IPS-20b (cell line): ENCODE results near the gene MMP17.

Source experiments
- H3K27ac ChIP-seq: one replicate; pipeline ENCODE4 v1.5.1; 2013; ENCODE audit warnings: low read length
- H3K27me3 ChIP-seq: 2 replicates; pipeline ENCODE4 v1.6.1; 2013; ENCODE audit warnings: mild to moderate bottlenecking, low read length, inconsistent platforms; ENCODE audit not compliant: insufficient read depth
- H3K36me3 ChIP-seq: 2 replicates; pipeline ENCODE4 v1.6.1; 2013; ENCODE audit warnings: low read depth, mild to moderate bottlenecking, inconsistent platforms, low read length, moderate library complexity; ENCODE audit not compliant: insufficient read depth
- H3K4me1 ChIP-seq: 2 replicates; pipeline ENCODE4 v1.6.1; 2013; ENCODE audit warnings: mild to moderate bottlenecking, control low read depth, inconsistent platforms, low read length, moderate library complexity; ENCODE audit not compliant: insufficient read depth
- H3K4me3 ChIP-seq: 2 replicates; pipeline ENCODE4 v1.5.1; 2013; ENCODE audit warnings: mild to moderate bottlenecking, low read length, inconsistent platforms
- H3K9ac ChIP-seq: 2 replicates; pipeline ENCODE4 v1.6.1; 2013; ENCODE audit warnings: low read depth, mild to moderate bottlenecking, inconsistent platforms, low read length, moderate library complexity
- H3K9me3 ChIP-seq: 2 replicates; pipeline ENCODE4 v1.6.1; 2013; ENCODE audit warnings: mild to moderate bottlenecking, low read depth, low read length, inconsistent platforms; ENCODE audit not compliant: insufficient read depth

MMP17 gene

DNA sequence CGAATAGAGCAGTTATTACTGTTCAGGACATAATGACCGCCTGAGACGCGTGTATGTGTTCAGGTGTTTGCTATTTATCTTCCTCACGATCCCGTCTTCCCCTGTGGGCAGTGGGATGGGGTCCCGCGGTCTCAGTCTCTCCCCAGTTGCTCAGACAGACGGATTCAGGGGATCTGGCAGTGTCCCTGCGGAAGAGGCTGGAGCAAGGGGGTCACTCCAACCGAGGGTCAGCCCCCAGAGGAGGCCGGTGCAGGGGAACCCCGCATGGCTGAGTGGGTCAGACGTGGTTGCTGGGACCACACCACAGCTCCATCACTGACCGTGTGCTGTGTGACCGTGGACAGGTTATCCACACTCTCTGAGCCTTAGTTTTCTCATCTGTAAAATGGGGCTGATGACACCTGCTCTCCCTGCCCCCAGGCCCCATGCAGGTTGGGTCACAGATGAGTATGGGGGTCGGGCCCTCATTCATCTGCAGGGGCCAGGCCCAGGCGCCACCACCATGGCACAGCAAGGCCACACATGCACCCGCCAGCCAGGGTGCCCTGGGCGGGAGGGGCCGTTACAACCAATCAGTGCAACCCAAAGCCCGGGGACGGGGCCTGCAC lies 5.2 kb downstream of the MMP17 start:
- no peak overlapping the region for H3K9ac ChIP-seq
- H3K27ac ChIP-seq = no peak overlapping the region
- H3K36me3 ChIP-seq = no peaks in the 10 kb centered on the region; the same call in 1 of the 2 replicates
- H3K27me3 ChIP-seq = peaks cover 28% of the 10 kb centered on the region
- H3K9me3 ChIP-seq = no peaks in the 10 kb centered on the region
- H3K4me3 ChIP-seq = no peak overlapping the region
- H3K4me1 ChIP-seq = no peaks in the 10 kb centered on the region; the same call in 1 of the 2 replicates

DNA sequence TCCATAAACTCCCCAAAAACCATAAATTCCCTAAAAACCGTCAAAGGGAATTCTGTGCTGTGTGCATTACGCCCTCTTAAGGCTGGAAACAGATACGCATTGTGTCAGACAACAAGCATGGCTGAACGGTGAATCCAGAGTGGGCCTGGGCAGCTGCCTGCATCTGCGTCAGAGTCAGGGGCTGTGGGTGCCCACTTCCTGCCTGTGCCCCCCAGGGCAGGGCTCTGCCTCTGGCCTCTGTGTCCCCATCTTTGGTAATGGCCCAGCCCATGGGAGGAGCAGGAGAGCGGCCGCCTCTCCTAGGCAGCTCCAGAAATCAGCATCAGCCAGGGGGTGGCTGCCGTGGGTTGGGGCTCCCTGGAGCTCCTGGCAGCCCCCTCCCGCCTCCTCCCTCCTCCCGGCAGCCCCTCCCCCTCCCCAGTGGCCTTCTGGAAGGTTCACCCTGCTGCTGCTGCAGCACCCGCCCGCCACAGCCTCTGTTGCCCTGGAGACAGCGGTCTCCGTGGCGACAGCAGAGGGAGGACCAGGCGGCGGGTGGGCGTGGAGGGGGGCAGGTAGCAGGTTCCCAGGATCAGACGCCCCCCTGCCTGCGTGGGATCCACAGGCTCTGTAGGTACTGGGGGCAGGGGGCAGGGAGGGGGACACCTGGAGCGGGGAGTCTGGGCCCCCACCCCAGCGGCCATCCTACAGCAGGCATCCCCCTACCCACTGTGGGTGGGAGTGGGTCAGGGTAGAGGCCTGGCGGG lies 5.9 kb downstream of the MMP17 start:
- H3K9ac ChIP-seq = no peak overlapping the region
- H3K4me3 ChIP-seq = no peak overlapping the region
- no peaks in the 10 kb centered on the region; the same call in 1 of the 2 replicates for H3K4me1 ChIP-seq
- peaks cover 23% of the 10 kb centered on the region for H3K27me3 ChIP-seq
- H3K27ac ChIP-seq = no peak overlapping the region
- H3K36me3 ChIP-seq = no peaks in the 10 kb centered on the region; the same call in 1 of the 2 replicates
- no peaks in the 10 kb centered on the region for H3K9me3 ChIP-seq

DNA sequence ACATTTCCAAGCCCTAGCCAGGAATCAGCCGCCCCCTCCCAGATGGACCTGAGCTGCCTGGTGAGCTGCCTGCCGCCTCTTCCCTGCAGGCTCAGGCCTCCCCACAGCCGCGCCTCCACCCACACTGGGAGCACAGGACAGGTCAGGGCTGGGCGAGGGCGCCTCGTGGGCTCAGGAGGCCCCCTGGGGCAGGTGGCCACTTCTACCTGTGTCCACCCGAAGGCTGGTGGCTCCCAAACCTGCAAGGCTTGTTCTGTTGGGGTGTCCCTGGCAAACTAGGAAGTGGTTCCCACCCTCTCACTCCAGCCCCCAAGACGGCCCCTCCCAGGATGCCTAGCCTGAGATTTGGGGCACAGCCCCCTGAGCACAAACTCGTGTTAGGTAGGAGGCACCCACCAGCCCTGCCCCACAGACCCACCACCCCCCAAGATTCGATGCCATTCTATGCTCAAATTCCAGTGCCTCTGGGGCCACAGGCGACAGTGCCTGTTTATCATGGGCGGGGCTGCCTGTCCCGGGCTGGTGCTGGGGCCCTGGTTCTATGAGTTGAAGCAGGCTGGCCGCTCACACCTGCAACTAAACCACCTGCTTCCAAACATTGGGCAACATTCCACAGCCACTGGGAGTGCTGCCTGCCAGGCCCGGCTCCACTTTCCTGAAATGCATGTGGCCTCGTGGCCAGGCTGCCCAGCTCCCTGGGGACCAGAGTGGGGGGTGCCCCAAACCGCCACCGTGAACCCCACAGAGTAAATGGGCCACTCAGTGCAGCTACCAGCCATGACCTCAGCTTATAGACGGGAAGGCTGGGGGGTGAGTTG lies 6.8 kb downstream of the MMP17 start:
- peaks cover 3% of the 10 kb centered on the region; the same call in 1 of the 2 replicates for H3K36me3 ChIP-seq
- no peaks in the 10 kb centered on the region for H3K9me3 ChIP-seq
- peaks cover 14% of the 10 kb centered on the region for H3K27me3 ChIP-seq
- no peak overlapping the region for H3K4me3 ChIP-seq
- no peak overlapping the region for H3K9ac ChIP-seq
- no peak overlapping the region for H3K27ac ChIP-seq
- no peaks in the 10 kb centered on the region; the same call in 1 of the 2 replicates for H3K4me1 ChIP-seq

DNA sequence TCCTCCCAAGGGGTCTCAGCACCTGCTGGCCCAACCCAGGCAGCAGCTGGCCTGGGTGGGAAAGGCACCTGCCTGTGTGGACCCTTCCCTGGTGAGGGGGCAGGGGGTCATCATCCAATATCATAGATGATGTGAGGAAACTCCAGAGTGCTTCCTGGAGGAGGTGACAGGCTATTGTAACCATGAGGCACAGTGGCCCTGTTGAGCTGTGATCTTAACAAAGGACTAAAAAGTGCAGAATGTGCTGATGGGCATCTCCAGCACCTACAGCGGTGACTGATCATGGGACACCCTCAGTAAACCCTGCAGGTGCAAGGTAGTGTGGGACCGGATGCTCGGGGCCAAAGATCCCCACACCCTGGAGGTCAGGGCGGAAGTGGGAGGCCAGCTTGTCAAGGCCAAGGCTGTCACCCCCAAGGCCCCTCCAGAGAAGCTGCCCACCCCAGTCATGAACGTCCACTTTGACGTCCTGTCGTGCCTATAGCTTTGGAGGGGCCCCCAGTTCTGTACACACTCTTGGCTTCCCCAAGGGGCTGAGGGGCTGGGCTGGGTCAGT lies 7.5 kb downstream of the MMP17 start:
- Histone ChIP-seq H3K27ac (no peak overlapping the region), H3K36me3 (peaks cover 9% of the 10 kb centered on the region; the same call in 1 of the 2 replicates), H3K4me1 (no peaks in the 10 kb centered on the region; the same call in 1 of the 2 replicates), H3K27me3 (peaks cover 9% of the 10 kb centered on the region), H3K9ac (no peak overlapping the region), H3K9me3 (no peaks in the 10 kb centered on the region), H3K4me3 (no peak overlapping the region)

DNA sequence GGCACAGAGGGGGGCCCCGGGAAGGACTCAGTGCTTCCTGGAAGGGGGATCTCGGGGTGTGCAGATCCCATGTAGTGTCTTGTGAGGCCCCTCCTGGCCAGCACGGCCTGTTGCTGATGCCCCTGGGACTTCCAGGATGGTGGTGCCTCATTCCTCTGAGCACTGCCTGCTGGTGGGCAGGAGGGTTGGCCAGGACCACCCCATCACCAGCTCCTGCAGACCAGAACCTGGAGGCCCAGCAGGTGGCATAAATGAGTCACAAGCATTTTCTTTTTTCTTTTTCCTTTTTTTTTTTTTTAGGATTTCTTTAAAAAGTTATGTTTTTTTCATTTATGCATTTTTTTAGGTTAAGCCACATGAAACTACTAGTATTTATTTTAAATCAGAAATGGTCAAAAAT lies 8.0 kb downstream of the MMP17 start:
- no peak overlapping the region for H3K4me3 ChIP-seq
- no peaks in the 10 kb centered on the region for H3K9me3 ChIP-seq
- peaks cover 4% of the 10 kb centered on the region for H3K27me3 ChIP-seq
- peaks cover 14% of the 10 kb centered on the region for H3K36me3 ChIP-seq
- no peak overlapping the region for H3K9ac ChIP-seq
- no peaks in the 10 kb centered on the region; the same call in 1 of the 2 replicates for H3K4me1 ChIP-seq
- no peak overlapping the region for H3K27ac ChIP-seq

DNA sequence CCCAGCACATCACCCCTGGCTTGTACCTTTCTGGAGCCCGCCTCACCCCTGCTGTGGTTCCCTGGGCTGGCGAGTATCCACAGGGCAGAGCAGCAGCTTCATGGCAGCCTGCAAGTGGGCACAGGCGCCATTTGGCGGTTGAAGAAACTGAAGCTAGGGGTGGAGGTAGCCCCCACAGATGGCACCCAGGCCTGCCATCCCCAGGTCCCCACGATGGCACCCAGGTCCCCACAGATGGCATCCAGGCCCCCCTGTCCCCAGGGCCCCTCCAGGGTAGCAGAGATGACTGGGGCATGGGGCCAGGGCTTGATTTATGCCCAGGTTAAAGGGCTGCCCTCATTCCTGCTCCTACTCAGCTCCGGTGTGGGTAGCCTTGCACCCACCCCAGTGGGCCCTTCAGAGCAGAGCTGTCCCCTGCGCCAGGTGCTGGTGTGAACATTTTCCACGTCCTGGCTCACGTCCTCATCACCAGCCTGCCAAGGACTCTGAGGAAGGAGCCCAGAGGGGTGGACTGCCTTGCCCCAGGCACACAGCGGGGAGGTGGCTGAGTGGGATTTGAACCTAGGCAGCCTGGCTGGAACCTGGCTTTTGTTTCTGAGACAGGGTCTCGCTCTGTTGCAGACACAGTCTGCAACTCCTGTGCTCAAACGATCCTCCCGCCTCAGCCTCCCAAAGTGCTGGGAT lies 8.7 kb downstream of the MMP17 start:
- H3K27me3 ChIP-seq = no peaks in the 10 kb centered on the region
- H3K36me3 ChIP-seq = peaks cover 20% of the 10 kb centered on the region
- no peaks in the 10 kb centered on the region for H3K4me1 ChIP-seq
- no peaks in the 10 kb centered on the region for H3K9me3 ChIP-seq
- no peak overlapping the region for H3K4me3 ChIP-seq
- no peak overlapping the region for H3K9ac ChIP-seq
- H3K27ac ChIP-seq = no peak overlapping the region

DNA sequence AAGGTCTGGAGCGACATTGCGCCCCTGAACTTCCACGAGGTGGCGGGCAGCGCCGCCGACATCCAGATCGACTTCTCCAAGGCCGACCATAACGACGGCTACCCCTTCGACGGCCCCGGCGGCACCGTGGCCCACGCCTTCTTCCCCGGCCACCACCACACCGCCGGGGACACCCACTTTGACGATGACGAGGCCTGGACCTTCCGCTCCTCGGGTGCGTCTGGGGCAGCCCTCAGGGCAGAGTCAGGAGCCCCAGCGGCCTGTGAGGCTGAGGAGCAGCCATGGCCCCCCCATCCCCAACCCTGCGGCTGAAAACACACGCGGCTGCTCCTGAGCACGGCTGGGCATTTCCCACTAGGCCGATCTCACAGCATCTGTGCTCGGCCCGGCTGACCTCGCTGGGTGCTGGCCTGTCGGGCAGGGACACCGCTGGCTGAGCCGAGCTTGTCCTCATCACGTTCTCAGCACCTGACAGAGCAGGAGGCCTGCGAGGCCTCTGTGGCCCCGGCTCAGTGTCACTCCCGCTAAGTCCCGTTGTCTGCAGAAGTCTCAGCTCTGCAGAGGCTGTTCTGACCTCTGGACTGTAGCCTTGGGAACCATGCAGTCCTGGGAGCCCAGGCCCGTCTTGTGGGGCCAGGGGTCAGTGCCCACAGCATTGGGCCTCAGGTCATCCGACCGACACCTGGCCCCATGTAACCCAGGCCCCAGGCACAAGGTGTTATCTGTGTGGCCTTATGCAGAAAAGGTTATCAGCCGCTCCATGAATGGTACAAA lies 12.6 kb downstream of the MMP17 start:
- Histone ChIP-seq H3K36me3 (peaks cover 45% of the 10 kb centered on the region), H3K27ac (no peak overlapping the region)

DNA sequence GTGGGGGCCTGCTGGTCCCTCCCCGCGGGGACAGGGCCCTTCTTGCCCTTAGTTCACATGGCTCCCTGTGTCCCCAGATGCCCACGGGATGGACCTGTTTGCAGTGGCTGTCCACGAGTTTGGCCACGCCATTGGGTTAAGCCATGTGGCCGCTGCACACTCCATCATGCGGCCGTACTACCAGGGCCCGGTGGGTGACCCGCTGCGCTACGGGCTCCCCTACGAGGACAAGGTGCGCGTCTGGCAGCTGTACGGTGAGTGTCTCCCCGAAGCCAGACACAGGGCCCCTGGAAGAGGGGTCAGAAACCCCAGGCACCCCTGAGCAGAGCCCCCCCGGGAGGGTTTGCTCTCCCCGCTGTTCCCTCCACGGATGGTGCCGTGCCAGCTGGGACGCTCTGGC lies 13.4 kb downstream of the MMP17 start:
- H3K27ac ChIP-seq = no peak overlapping the region
- H3K27me3 ChIP-seq = no peaks in the 10 kb centered on the region
- H3K4me3 ChIP-seq = no peak overlapping the region
- H3K36me3 ChIP-seq = peaks cover 45% of the 10 kb centered on the region
- no peaks in the 10 kb centered on the region for H3K4me1 ChIP-seq
- no peak overlapping the region for H3K9ac ChIP-seq
- H3K9me3 ChIP-seq = no peaks in the 10 kb centered on the region

More for the DNA sequence above, 12.6 kb downstream of the MMP17 start:
- Histone ChIP-seq H3K27me3 (no peaks in the 10 kb centered on the region), H3K4me3 (no peak overlapping the region), H3K9me3 (no peaks in the 10 kb centered on the region), H3K9ac (no peak overlapping the region), H3K4me1 (no peaks in the 10 kb centered on the region)

DNA sequence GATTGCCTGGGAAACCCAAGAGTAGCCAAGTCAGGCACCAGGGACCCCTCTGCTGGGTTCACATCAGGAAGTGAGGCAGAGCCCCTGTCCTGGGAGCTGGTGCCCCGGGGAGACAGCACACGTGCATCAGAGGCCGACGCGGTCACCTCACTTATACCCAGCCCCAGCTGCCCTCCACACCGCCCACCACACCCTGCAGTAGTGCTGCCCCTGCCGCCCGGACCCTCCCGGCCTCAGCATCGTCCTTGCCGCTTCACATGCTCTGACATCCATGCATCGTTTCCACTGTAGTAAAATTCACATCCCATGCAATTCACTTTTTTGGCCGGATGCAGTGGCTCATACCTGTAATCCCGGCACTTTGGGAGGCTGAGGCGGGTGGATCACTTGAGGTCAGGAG lies 14.0 kb downstream of the MMP17 start:
- H3K4me3 ChIP-seq = no peak overlapping the region
- H3K4me1 ChIP-seq = no peaks in the 10 kb centered on the region
- H3K9ac ChIP-seq = no peak overlapping the region
- no peak overlapping the region for H3K27ac ChIP-seq
- H3K9me3 ChIP-seq = no peaks in the 10 kb centered on the region
- no peaks in the 10 kb centered on the region for H3K27me3 ChIP-seq
- peaks cover 45% of the 10 kb centered on the region for H3K36me3 ChIP-seq

DNA sequence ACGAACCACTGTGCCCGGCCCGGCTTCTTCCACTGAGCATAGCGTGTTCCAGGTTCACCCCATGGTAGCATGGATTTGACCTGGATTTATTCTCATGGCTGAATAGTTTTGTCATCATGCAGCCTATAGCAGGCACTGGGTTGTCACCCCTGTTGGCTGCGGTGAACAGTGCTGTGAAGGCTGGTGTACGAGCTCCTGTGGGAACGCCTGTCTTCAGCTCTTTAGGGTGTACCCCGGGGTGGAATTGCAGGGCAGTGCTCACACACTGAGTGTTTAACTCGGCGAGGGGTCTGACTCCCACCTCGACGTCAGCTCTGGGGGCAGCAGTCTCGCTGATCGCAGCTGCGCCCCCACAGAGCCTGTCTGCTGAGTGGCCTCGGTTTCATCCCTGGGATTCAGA lies 15.3 kb downstream of the MMP17 start:
- Histone ChIP-seq H3K4me3 (no peak overlapping the region), H3K9me3 (no peaks in the 10 kb centered on the region), H3K27ac (no peak overlapping the region), H3K9ac (no peak overlapping the region), H3K27me3 (no peaks in the 10 kb centered on the region), H3K36me3 (peaks cover 45% of the 10 kb centered on the region), H3K4me1 (no peaks in the 10 kb centered on the region)
